HG02571 (cell line): ENCODE data around the gene ZNF682.
"Not testable (repeated sequence)": the region's sequence is repeated elsewhere in the genome, so short reads cannot be mapped to it uniquely, and the experiment has no call there.

Experiments
- ATAC-seq: cut with Tn5 transposase; IDR thresholded peaks from one replicate; pipeline ENCODE4 v1.9.1; 2021; ENCODE audit warnings: mild to moderate bottlenecking, moderate library complexity; ENCODE audit not compliant: unreplicated experiment

Gene ZNF682

GRCh38 chr19:20005741-20006140 is 33.6 kb downstream of the ZNF682 start:
- no peak for ATAC-seq

GRCh38 chr19:19997656-19998268 is 41.5 kb downstream of the ZNF682 start:
- ATAC-seq = no peak

- ATAC-seq = no peak
Measured at GRCh38 chr19:19966862-19967261, 72.4 kb downstream of the ZNF682 start.

- not testable (repeated sequence) for ATAC-seq
Measured at GRCh38 chr19:19966126-19966525, 73.2 kb downstream of the ZNF682 start.

- no peak for ATAC-seq
Measured at GRCh38 chr19:19964416-19964815, 74.9 kb downstream of the ZNF682 start.

- not testable (repeated sequence) for ATAC-seq
Measured at GRCh38 chr19:19959151-19959799, 80.0 kb downstream of the ZNF682 start.

GRCh38 chr19:19957766-19958165 is 81.5 kb downstream of the ZNF682 start:
- not testable (repeated sequence) for ATAC-seq

GRCh38 chr19:19956434-19957075 is 82.8 kb downstream of the ZNF682 start:
- ATAC-seq = no peak

GRCh38 chr19:19955208-19955607 is 84.1 kb downstream of the ZNF682 start:
- ATAC-seq = no peak
